MM.1S (cell line): ENCODE results near the gene SGMS1.
"Not testable (repeated sequence)": the region's sequence is repeated elsewhere in the genome, so short reads cannot be mapped to it uniquely, and the experiment has no call there.

Experiments
- DNase-seq: peaks from one replicate; pipeline ENCODE4 v3.0.0-alpha.2; 2015
- H2AFZ ChIP-seq: fragments of 300-600 bp; sonication (generic); 2 replicates; pipeline ENCODE4 v1.6.0; 2016; ENCODE audit warnings: antibody characterized with exemption, low read length
- H3F3A ChIP-seq: fragments of 300-600 bp; sonication (generic); 2 replicates; pipeline ENCODE4 v1.6.1; 2016; ENCODE audit warnings: mild to moderate bottlenecking, antibody characterized with exemption, low read length, moderate library complexity, mixed read lengths; ENCODE audit not compliant: insufficient read depth
- H3K27ac ChIP-seq: fragments of 300-600 bp; sonication (generic); 2 replicates; pipeline ENCODE4 v1.5.1; 2016; ENCODE audit warnings: mild to moderate bottlenecking, low read length
- H3K27me3 ChIP-seq: fragments of 300-600 bp; sonication (generic); replicated peaks from 2 replicates; pipeline ENCODE4 v1.6.0; 2016; ENCODE audit warnings: low read length; ENCODE audit not compliant: insufficient read depth
- H3K36me3 ChIP-seq: fragments of 300-600 bp; sonication (generic); replicated peaks from 2 replicates; pipeline ENCODE4 v1.6.1; 2016; ENCODE audit warnings: mild to moderate bottlenecking, low read length, mixed read lengths; ENCODE audit not compliant: insufficient read depth
- H3K4me1 ChIP-seq: fragments of 300-600 bp; sonication (generic); 2 replicates; pipeline ENCODE4 v1.6.1; 2016; ENCODE audit warnings: low read length, mixed read lengths
- H3K4me2 ChIP-seq: fragments of 300-600 bp; sonication (generic); 2 replicates; pipeline ENCODE4 v1.6.0; 2016; ENCODE audit warnings: low read depth, low read length
- H3K4me3 ChIP-seq: fragments of 300-600 bp; sonication (generic); 2 replicates; pipeline ENCODE4 v1.5.1; 2016; ENCODE audit warnings: low read length, mixed read lengths
- H3K79me2 ChIP-seq: fragments of 300-600 bp; sonication (generic); 2 replicates; pipeline ENCODE4 v1.6.1; 2016; ENCODE audit warnings: mixed run types, low read length, mixed read lengths
- H3K9ac ChIP-seq: fragments of 300-600 bp; sonication (generic); 2 replicates; pipeline ENCODE4 v1.6.1; 2016; ENCODE audit warnings: low read length, mixed read lengths
- H3K9me2 ChIP-seq: fragments of 300-600 bp; sonication (generic); replicated peaks from 2 replicates; pipeline ENCODE4 v1.6.1; 2016; ENCODE audit warnings: mild to moderate bottlenecking, low read length, mixed read lengths; ENCODE audit not compliant: insufficient read depth
- H3K9me3 ChIP-seq: fragments of 300-600 bp; sonication (generic); replicated peaks from 2 replicates; pipeline ENCODE4 v1.6.1; 2016; ENCODE audit warnings: mild to moderate bottlenecking, low read length, mixed read lengths; ENCODE audit not compliant: insufficient read depth
- H4K20me1 ChIP-seq: fragments of 300-600 bp; sonication (generic); 2 replicates; pipeline ENCODE4 v1.6.1; 2016; ENCODE audit warnings: mild to moderate bottlenecking, low read length, moderate library complexity, mixed read lengths; ENCODE audit not compliant: insufficient read depth
- EZH2 ChIP-seq: fragments of 300-600 bp; sonication (generic); optimal IDR thresholded peaks from 2 replicates; pipeline ENCODE3; 2017; ENCODE audit warnings: low read depth, mild to moderate bottlenecking, antibody characterized with exemption, low read length, mixed read lengths
- EZH2phosphoT487 ChIP-seq: fragments of 300-600 bp; sonication (generic); IDR thresholded peaks from 2 replicates; pipeline ENCODE4 v1.6.1; 2018; ENCODE audit warnings: antibody characterized with exemption, low read length
- TF ChIP-seq, protein P1 (sequence below): fragments of 300-600 bp; sonication (generic); IDR thresholded peaks from 2 replicates; pipeline ENCODE4 v1.5.1; 2016; ENCODE audit warnings: antibody characterized with exemption, low read length, mixed read lengths

Gene SGMS1

DNA sequence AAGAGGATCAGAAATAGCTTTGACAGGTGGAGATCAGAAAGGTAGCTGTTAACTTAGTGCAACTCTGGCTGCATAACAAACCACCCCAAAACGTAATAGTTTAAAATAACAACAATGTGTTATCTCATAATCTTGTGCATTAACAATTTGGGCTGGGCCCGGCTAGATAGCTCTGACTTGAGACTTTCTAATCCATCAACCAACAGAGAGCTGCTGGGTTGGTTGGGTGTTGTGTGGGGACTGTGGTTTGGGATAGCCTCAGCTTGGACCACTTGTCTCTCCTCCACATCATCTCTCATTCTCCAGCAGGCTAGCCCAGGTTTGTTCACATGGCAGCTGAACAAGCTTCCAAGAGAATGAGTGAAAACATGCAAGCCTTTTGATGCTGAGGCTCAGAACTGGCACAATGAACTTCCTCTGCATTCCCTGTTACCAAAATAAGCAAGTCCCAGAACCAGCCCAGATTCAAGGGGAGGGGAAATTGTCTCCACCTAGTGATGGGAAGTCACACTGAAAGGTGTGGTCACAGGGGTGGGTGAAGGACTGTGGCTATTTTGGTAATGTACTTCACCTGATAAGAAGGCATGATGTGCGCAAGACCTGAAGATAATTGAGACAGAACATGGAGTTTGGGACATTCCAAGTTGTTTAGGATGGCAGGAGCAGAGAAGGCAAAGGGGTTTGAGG lies 352.0 kb downstream of the SGMS1 start:
- Histone ChIP-seq H3F3A (no peaks in the 10 kb centered on the region), H3K4me3 (no peak overlapping the region), H3K79me2 (no peaks in the 10 kb centered on the region), H3K4me1 (0 out of 2 replicates have a peak, but pooled peaks cover 2% of the 10 kb centered on the region), H3K9me2 (no peaks in the 10 kb centered on the region), H3K36me3 (no peaks in the 10 kb centered on the region), H3K27ac (no peak overlapping the region), H3K9me3 (no peaks in the 10 kb centered on the region), H4K20me1 (no peaks in the 10 kb centered on the region), H3K9ac (no peak overlapping the region), H3K27me3 (no peaks in the 10 kb centered on the region), H2AFZ (no peak overlapping the region), H3K4me2 (no peak overlapping the region)
- no peak for DNase-seq
- TF ChIP-seq EZH2 (no peak), EZH2phosphoT487 (no peak)
- TF ChIP-seq, protein P1, sequence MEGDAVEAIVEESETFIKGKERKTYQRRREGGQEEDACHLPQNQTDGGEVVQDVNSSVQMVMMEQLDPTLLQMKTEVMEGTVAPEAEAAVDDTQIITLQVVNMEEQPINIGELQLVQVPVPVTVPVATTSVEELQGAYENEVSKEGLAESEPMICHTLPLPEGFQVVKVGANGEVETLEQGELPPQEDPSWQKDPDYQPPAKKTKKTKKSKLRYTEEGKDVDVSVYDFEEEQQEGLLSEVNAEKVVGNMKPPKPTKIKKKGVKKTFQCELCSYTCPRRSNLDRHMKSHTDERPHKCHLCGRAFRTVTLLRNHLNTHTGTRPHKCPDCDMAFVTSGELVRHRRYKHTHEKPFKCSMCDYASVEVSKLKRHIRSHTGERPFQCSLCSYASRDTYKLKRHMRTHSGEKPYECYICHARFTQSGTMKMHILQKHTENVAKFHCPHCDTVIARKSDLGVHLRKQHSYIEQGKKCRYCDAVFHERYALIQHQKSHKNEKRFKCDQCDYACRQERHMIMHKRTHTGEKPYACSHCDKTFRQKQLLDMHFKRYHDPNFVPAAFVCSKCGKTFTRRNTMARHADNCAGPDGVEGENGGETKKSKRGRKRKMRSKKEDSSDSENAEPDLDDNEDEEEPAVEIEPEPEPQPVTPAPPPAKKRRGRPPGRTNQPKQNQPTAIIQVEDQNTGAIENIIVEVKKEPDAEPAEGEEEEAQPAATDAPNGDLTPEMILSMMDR = no peak; the same call in 1 of the 2 replicates

DNA sequence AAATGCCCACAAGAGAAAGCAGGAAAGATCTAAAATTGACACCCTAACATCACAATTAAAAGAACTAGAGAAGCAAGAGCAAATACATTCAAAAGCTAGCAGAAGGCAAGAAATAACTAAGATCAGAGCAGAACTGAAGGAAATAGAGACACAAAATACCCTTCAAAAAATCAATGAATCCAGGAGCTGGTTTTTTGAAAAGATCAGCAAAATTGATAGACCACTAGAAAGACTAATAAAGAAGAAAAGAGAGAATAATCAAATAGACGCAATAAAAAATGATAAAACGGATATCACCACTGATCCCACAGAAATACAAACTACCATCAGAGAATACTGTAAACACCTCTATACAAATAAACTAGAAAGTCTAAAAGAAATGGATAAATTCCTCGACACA lies 355.9 kb downstream of the SGMS1 start:
- H3K36me3 ChIP-seq, H3K9me3 ChIP-seq, H3K4me1 ChIP-seq, H3K4me3 ChIP-seq, H3K27ac ChIP-seq, H3K9me2 ChIP-seq, H4K20me1 ChIP-seq, H2AFZ ChIP-seq, DNase-seq, H3F3A ChIP-seq, H3K4me2 ChIP-seq, H3K27me3 ChIP-seq, H3K79me2 ChIP-seq, H3K9ac ChIP-seq: not testable (repeated sequence)

DNA sequence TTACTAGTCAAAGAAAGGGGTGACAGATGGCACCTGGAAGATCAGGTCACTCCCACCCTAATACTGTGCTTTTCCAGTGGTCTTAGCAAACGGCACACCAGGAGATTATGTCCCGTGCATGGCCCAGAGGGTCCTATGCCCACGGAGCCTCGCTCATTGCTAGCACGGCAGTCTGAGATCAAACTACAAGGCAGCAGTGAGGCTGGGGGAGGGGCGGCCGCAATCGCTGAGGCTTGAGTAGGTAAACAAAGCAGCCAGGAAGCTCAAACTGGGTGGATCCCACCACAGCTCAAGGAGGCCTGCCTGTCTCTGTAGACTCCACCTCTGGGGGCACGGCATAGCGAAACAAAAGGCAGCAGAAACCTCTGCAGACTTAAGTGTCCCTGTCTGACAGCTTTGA lies 361.1 kb downstream of the SGMS1 start:
- not testable (repeated sequence) for H3K36me3 ChIP-seq, H3K4me3 ChIP-seq, H3K9me2 ChIP-seq, H3K79me2 ChIP-seq, H3K4me2 ChIP-seq, H2AFZ ChIP-seq, H3K27ac ChIP-seq, H4K20me1 ChIP-seq, H3K9me3 ChIP-seq, DNase-seq, H3K27me3 ChIP-seq, H3K9ac ChIP-seq
- Histone ChIP-seq H3K4me1 (peaks cover 25% of the 10 kb centered on the region), H3F3A (peaks cover 11% of the 10 kb centered on the region; the same call in 1 of the 2 replicates)

DNA sequence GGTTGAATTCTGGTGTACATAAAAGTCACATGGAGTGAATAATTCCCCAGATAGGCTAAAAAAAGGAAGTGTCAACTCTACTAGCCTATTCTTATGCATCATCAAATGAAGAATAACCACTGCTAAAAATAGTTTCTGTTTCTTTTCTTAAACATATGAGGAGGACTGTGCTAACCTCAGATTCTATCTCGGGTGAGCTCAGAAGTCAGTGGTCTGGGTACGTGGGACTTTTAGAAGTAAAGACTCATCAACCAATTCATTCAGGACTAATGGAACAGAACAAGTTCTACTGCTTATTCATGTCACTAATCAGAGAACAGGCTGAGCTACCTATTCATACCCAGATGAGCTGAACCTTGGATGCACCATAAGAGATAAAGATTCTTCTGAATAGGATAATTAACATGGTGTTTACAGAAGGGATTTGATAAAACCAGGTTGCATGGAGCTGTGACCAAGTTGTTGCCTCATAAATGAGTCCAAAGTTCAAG lies 362.9 kb downstream of the SGMS1 start:
- Histone ChIP-seq H4K20me1 (no peaks in the 10 kb centered on the region), H3K4me2 (peak overlapping the region; percentile 38), H3K4me1 (peaks cover 25% of the 10 kb centered on the region), H3K9me3 (no peaks in the 10 kb centered on the region), H3K36me3 (no peaks in the 10 kb centered on the region), H3K9me2 (no peaks in the 10 kb centered on the region), H3K9ac (no peak overlapping the region), H3K4me3 (no peak overlapping the region; the same call in 1 of the 2 replicates), H3K27me3 (no peaks in the 10 kb centered on the region), H2AFZ (peak overlapping the region; percentile 0; the same call in 1 of the 2 replicates), H3K27ac (peak overlapping the region; percentile 46; the same call in 1 of the 2 replicates), H3K79me2 (no peaks in the 10 kb centered on the region), H3F3A (peaks cover 11% of the 10 kb centered on the region; the same call in 1 of the 2 replicates)
- TF ChIP-seq EZH2phosphoT487 = no peak
- peak; percentile 85 for DNase-seq
